HG02943 (cell line): Measurements from ENCODE around the gene PPP1R12A.
"Not testable (repeated sequence)": the region's sequence is repeated elsewhere in the genome, so short reads cannot be mapped to it uniquely, and the experiment has no call there.

Experiments used
- ATAC-seq: cut with Tn5 transposase; IDR thresholded peaks from one replicate; pipeline ENCODE4 v1.9.1; 2021; ENCODE audit warnings: mild to moderate bottlenecking, low read depth, moderate library complexity; ENCODE audit not compliant: unreplicated experiment

PPP1R12A gene

GRCh38 chr12:79935021-79935623 lies at the start of gene PPP1R12A:
PPP1R12A (minus strand) TSS chr12:79935097; CDS start chr12:79934931, 166 bp downstream.
- peak; percentile 91 for ATAC-seq

GRCh38 chr12:79983986-79984620 lies 49.2 kb upstream of the PPP1R12A start:
- ATAC-seq = no peak

- no peak for ATAC-seq
Measured at GRCh38 chr12:79983492-79983891, 48.6 kb upstream of the PPP1R12A start.

GRCh38 chr12:79982086-79983062 lies 47.5 kb upstream of the PPP1R12A start:
- no peak for ATAC-seq

- no peak for ATAC-seq
Measured at GRCh38 chr12:79978692-79979091, 43.8 kb upstream of the PPP1R12A start.

GRCh38 chr12:79977856-79978460 lies 43.1 kb upstream of the PPP1R12A start:
- not testable (repeated sequence) for ATAC-seq

- ATAC-seq = no peak
Measured at GRCh38 chr12:79975143-79975542, 40.2 kb upstream of the PPP1R12A start.

- no peak for ATAC-seq
Measured at GRCh38 chr12:79973801-79974200, 38.9 kb upstream of the PPP1R12A start.

- no peak for ATAC-seq
Measured at GRCh38 chr12:79964100-79964627, 29.3 kb upstream of the PPP1R12A start.

- ATAC-seq = no peak
Measured at GRCh38 chr12:79961411-79961810, 26.5 kb upstream of the PPP1R12A start.

GRCh38 chr12:79959484-79959883 lies 24.6 kb upstream of the PPP1R12A start:
- ATAC-seq = no peak

GRCh38 chr12:79956896-79957295 lies 22.0 kb upstream of the PPP1R12A start:
- ATAC-seq = no peak

- ATAC-seq = no peak
Measured at GRCh38 chr12:79955561-79955960, 20.7 kb upstream of the PPP1R12A start.

GRCh38 chr12:79954037-79954610 lies 19.2 kb upstream of the PPP1R12A start:
- no peak for ATAC-seq

GRCh38 chr12:79949098-79949497 lies 14.2 kb upstream of the PPP1R12A start:
- ATAC-seq = no peak

- ATAC-seq = no peak
Measured at GRCh38 chr12:79945433-79945832, 10.5 kb upstream of the PPP1R12A start.

GRCh38 chr12:79944565-79944964 lies 9.7 kb upstream of the PPP1R12A start:
- ATAC-seq = no peak

GRCh38 chr12:79942846-79943245 lies 7.9 kb upstream of the PPP1R12A start:
- ATAC-seq = not testable (repeated sequence)

- no peak for ATAC-seq
Measured at GRCh38 chr12:79939728-79940310, 4.9 kb upstream of the PPP1R12A start.

- no peak for ATAC-seq
Measured at GRCh38 chr12:79938843-79939242, 3.9 kb upstream of the PPP1R12A start.
